ENCODE measurements around the gene CXXC5. TPM values are rescaled to one million over a fixed set of nuclear protein-coding genes. Genes with fewer than 3 reads are reported as not detected.

CXXC5 gene
- total RNA-seq, 1 donor from 2014 or later, result 167 TPM

DNA sequence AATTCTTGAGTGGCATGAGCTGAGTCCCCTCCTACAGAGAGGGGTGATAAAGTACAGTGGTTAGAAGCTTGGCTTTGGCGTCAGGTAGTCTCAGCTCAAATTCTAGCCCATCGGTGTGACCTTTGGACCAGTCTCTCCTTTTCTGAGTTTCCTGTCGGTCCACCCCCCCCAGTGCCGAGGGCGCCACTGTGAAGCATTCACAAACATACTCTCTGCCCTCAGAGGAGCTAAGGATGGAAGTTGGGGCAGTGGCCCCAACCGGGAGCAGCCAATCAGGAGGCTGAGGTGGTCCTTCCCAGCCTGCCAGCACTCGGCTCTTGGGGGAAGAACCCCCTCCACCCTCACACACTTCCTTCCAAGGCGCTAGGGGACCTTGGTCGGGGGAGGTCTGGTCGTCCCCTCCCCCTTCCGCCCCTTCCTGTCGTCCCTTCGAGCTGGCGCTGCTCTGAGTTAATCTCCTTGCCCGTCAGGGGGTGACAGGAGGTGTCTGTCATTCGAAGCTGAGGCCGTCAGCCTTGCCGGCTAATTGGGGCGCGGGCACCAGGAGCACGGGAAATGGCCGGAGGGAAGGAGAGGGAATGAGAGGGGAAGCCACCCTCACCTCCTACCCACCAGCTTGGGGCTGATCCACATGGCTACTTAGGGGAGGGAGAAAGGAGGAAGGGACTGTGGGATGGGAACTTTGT is 53.0 kb downstream of the CXXC5 start:
- H3K4me3 ChIP-seq (ENCODE audit: low read depth, low read length), result no peak overlapping the region
- H3K36me3 ChIP-seq (ENCODE audit: control insufficient read depth, insufficient read depth, low read length), result no peaks in the 10 kb centered on the region
- no peaks in the 10 kb centered on the region for H3K27me3 ChIP-seq (ENCODE audit: control insufficient read depth, insufficient read depth, low read length)
- DNase-seq (ENCODE audit: low read depth), result no peak
- TF ChIP-seq, protein P1, sequence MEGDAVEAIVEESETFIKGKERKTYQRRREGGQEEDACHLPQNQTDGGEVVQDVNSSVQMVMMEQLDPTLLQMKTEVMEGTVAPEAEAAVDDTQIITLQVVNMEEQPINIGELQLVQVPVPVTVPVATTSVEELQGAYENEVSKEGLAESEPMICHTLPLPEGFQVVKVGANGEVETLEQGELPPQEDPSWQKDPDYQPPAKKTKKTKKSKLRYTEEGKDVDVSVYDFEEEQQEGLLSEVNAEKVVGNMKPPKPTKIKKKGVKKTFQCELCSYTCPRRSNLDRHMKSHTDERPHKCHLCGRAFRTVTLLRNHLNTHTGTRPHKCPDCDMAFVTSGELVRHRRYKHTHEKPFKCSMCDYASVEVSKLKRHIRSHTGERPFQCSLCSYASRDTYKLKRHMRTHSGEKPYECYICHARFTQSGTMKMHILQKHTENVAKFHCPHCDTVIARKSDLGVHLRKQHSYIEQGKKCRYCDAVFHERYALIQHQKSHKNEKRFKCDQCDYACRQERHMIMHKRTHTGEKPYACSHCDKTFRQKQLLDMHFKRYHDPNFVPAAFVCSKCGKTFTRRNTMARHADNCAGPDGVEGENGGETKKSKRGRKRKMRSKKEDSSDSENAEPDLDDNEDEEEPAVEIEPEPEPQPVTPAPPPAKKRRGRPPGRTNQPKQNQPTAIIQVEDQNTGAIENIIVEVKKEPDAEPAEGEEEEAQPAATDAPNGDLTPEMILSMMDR (IDR thresholded peaks at IDR 0.05; ENCODE audit: insufficient read depth, low read length, poor library complexity, severe bottlenecking), result no peak

DNA sequence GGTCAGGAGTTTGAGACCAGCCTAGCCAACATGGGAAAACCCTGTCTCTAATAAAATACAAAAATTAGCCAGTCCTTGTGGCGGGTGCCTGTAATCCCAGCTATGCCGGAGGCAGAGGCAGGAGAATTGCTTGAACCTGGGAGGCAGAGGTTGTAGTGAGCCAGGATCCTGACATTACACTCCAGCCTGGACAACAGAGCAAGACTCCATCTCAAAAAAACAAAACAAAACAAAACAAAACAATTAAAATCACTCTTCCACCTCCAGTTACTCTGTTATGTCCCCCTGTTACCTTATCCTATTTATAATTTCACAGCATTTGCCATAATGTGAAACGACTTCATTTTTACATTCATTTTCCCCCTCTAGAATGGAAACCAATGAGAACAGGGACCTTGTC is 54.4 kb downstream of the CXXC5 start:
- TF ChIP-seq, protein P1 (IDR thresholded peaks at IDR 0.05; ENCODE audit: insufficient read depth, low read length, poor library complexity, severe bottlenecking), result no peak
- DNase-seq (ENCODE audit: low read depth), result no peak
- H3K36me3 ChIP-seq (ENCODE audit: control insufficient read depth, insufficient read depth, low read length), result no peaks in the 10 kb centered on the region
- H3K4me3 ChIP-seq (ENCODE audit: low read depth, low read length), result no peak overlapping the region
- no peaks in the 10 kb centered on the region for H3K27me3 ChIP-seq (ENCODE audit: control insufficient read depth, insufficient read depth, low read length)

DNA sequence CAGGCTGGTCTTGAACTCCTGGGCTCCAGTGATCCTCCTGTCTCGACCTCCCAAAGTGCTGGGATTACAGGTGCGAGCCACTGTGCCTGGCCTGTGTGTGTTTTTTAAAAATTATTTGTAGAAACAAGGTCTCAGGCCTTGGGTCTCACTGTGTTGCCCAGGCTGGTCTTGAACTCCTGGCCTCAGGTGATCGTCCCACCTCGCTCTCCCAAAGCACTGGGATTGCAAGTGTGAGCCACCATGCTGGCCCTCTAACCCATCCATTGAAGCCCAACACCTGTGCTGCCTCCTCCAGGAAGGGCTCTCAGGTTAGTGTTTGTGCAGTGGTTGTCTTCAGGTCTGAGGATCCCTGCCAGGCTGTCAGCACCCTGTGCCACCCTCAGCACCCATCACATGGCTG is 56.6 kb downstream of the CXXC5 start:
- Histone ChIP-seq H3K27me3 (ENCODE audit: control insufficient read depth, insufficient read depth, low read length) (no peaks in the 10 kb centered on the region), H3K36me3 (ENCODE audit: control insufficient read depth, insufficient read depth, low read length) (no peaks in the 10 kb centered on the region), H3K4me3 (ENCODE audit: low read depth, low read length) (no peak overlapping the region)
- TF ChIP-seq, protein P1 (IDR thresholded peaks at IDR 0.05; ENCODE audit: insufficient read depth, low read length, poor library complexity, severe bottlenecking), result no peak
- DNase-seq (ENCODE audit: low read depth), result no peak

DNA sequence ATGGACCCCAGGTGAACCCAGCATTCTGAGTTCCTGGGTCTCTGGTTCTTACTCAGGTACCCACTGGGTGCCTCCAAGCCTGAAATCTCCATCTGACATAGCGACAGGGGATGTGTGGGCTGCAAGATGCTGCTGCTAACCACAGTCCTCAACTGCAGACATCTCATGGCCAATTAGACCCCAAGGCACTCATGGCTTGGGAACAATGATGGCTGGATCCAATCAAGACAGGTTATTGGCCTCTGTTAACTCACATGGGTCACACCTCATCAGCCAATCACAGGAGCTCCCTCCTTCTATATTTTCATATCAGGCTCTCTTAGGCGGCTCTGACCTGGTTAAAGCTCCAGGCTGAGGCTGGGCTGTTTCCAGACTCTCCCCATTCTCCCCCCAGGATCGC is 57.0 kb downstream of the CXXC5 start:
- H3K27me3 ChIP-seq (ENCODE audit: control insufficient read depth, insufficient read depth, low read length), result no peaks in the 10 kb centered on the region
- TF ChIP-seq, protein P1 (IDR thresholded peaks at IDR 0.05; ENCODE audit: insufficient read depth, low read length, poor library complexity, severe bottlenecking), result no peak
- no peaks in the 10 kb centered on the region for H3K36me3 ChIP-seq (ENCODE audit: control insufficient read depth, insufficient read depth, low read length)
- H3K4me3 ChIP-seq (ENCODE audit: low read depth, low read length), result no peak overlapping the region
- DNase-seq (ENCODE audit: low read depth), result no peak

DNA sequence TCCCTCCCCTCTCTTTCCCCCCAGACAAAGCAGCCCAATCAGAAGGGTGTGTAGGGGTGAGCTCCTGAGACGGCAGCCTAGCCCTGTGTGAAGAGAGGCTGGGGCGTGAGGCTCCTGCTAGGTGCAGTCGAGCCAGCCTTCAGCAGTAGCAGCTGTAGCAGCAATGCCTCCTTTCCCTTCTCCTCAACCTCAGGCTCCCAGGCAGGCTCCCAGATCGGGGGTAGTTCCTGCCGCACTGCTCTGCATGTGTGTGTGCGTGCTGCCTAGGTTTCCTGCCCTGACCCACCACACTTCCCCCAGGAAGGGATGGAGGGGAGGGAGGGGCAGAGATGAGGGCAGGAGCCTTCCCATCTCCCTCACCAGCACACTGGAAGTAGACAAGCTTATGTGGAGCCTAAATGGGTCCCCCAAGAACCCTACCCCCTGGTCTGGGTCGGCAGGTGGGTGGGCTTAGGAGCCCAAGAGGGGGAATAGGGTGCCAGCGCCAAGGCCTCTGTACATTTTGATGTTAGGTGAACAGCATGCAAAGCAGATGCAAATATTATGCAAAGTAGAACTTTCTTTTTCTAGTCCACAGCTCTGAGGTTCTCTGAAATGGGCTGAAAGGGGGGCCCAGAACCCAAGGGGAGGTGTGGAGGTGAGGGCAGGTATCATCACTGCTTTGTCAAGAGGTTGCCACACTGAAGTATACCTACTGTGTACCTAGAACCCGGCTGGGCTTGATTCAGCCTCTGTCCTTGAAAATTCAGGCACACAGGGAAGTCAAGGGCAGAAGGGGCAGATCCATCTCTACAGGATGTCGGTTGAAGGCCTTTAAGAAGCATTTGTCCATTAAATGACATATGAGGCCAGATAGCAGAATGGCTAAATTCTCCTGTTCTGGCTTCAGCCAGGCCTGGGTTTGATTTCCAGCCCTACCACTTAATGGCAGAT is 57.8 kb downstream of the CXXC5 start:
- Histone ChIP-seq H3K27me3 (ENCODE audit: control insufficient read depth, insufficient read depth, low read length) (no peaks in the 10 kb centered on the region), H3K36me3 (ENCODE audit: control insufficient read depth, insufficient read depth, low read length) (no peaks in the 10 kb centered on the region), H3K4me3 (ENCODE audit: low read depth, low read length) (no peak overlapping the region)
- TF ChIP-seq, protein P1 (IDR thresholded peaks at IDR 0.05; ENCODE audit: insufficient read depth, low read length, poor library complexity, severe bottlenecking), result no peak
- DNase-seq (ENCODE audit: low read depth), result no peak

Data from kidney epithelial cell (primary cell).